Activated CD4-positive, alpha-beta T cell treated with anti-CD3 and anti-CD28 coated beads, Interleukin-2, amount 50 U/mL, for 16 hours (primary cell): ENCODE measurements around the gene SLC35E3.
"Not testable (repeated sequence)": the region's sequence is repeated elsewhere in the genome, so short reads cannot be mapped to it uniquely, and the experiment has no call there.

Experiments used
- DNase-seq: peaks from one replicate; pipeline ENCODE4 v3.0.0-alpha.2; 2020

The SLC35E3 gene

DNA sequence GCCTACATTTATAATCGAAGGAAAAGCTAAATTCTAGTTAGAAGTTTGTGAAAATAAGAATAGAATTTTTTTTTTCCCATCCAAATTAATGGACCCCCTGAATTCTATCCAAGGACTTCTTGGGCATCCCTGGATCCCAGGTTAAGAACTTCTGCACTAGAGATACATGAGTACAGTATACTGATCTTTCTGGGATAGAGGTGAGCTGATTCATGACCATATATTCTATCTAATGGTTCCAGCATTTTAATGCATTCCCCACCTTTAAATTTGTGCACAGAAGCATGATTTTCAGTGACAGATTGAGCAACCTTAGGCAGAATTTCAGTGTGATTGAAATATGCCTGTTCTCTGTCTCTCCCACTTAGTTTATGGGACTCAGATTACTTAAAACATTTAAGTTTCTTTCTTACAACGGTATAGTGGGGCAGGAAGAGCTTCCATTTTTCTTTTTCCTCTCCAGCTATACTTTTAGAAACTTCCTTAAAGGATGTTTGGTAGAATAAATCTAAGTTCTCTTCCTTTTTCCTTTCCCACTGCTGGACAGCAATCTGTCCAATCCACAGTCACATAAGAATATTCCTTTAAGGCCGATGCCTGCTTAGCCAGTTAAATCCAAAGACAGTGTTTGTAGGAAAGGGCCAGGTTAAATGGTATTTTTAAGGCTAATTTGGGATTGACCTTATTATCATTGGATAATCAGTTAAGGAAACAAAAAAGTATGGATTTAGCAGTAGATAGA is 68.7 kb downstream of the SLC35E3 start:
- no peak for DNase-seq

DNA sequence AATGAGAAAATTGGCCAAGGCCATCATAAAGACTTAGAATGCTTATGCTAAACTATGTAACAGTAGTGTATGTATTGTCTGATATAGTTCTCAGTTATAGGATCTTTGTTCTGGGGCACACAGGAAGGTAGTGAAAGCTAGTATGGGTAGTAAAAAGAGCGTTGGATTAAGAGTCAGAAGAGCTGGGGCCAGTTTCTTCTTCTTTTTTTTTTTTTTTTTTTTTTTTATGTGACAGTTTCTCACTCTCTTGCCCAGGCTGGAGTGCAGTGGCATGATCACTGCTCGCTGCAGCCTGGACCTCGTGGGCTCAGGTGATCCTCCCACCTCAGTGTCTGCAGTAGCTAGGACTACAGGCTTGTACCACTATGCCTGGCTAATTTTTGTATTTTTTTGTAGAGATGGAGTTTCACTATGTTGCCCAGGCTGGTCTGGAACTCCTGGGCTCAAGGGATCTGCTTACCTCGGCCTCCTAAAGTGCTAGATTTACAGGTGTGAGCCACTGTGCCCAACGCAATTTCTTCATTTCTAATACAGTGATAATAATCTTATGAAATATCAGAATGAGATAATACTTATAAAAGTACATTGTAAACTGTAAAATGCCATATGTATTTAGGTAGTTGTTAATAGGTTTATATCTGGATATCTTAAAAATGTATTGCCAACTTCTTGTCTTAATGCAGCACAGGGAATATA is 69.4 kb downstream of the SLC35E3 start:
- DNase-seq, result no peak

DNA sequence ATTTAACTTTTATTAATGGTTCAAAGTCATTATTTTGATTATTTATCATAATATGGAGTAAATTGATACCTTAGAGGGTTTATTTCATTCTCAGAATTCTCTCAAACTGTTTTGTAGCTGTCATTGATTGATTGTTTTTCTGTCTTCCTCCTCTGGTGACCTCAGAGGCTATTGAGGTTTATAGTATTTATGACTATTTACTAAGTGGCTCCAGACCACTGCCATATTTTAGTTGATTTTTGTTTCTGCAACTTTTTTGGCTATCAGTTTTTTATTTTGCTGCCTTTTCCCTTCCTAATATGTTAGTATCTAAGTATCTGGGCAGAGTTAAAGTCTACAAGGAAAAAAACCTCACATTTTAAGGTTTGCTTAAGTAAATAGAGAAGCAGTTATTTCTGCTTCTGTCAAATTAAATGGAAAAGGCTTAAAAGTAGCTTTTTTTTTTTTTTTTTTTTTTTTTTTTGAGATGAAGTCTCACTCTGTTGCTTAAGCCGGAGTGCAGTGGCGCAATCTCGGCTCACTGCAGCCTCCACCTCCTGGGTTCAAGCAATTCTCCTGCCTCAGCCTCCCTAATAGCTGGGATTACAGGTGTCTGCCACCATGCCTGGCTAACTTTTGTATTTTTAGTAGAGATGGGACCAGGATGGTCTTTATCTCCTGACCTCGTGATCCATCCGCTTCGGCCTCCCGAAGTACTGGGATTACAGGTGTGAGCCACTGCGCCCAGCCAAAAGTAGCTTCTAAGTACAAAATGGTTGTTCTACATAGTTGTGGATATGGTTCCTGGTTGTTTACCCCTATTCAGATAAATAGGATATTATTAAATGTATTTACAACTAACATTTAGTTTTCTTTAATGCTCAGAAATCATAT is 70.2 kb downstream of the SLC35E3 start:
- no peak for DNase-seq

DNA sequence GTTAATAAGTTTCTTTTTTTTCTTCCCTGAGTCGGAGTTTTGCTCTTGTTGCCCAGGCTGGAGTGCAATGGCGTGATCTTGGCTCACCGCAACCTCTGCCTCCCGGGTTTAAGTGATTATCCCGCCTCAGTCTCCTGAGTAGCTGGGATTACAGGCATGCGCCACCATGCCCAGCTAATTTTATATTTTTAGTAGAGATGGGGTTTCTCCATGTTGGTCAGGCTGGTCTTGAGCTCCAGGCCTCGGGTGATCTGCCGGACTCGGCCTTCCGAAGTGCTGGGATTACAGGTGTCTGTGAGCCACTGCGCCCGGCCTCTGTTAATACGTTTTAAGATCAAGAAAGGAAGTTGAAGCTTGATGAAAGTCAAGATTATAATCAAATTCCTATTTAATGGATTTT is 73.5 kb downstream of the SLC35E3 start:
- not testable (repeated sequence) for DNase-seq

DNA sequence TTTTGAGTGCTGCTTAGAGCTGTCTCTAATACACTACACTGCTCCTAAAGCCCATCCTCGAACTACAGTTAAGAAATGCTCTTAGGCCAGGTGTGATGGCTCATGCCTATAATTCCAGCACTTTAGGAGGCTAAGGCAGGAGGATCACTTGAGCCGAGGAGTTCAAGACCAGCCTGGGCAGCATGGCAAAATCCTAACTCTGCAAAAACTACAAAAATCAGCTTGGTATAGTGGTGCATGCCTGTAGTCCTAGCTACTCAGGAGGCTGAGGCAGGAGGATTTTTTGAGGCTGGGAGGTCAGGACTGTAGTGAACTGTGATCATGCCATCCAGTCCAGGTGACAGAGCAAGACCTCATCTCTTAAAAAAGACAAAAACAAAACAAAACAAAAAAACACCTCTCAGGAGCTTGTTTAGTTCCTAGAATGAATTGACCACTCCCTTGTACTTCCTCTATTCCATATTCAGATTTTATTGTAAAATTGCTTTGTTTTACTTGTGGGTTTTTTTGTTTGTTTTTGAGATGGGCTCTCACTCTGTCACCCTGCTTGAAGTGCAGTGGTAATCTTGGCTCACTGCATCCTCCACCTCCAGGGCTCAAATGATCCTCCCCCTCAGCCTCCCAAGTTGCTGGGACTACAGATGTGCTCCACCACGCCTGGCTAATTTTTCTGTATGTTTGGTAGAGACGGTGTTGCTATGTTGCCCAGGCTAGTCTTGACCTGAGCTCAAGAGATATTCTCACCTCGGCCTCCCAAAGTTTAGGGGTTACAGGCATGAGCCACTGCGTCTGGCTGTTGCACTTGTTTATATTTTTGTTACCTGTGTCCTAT is 75.6 kb downstream of the SLC35E3 start:
- no peak for DNase-seq

DNA sequence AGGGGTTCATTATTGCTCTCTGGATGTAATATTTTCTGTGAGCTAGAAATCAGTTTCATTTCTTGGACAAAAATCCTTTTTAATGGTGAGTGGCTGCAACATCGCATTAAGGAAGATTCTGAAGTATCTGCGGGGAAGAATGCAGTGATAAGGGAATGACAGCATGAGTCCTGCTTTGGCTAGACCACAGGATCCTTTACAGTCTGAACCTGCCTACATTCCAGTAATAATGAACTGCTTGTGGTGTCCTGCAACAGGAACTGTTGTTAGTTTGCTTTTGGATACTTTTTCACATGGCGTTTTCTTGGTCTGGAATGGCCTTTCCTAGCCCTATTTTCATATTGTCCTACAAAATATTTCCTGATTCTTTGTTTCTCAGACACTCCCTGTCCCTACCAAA is 77.7 kb downstream of the SLC35E3 start:
- no peak for DNase-seq

DNA sequence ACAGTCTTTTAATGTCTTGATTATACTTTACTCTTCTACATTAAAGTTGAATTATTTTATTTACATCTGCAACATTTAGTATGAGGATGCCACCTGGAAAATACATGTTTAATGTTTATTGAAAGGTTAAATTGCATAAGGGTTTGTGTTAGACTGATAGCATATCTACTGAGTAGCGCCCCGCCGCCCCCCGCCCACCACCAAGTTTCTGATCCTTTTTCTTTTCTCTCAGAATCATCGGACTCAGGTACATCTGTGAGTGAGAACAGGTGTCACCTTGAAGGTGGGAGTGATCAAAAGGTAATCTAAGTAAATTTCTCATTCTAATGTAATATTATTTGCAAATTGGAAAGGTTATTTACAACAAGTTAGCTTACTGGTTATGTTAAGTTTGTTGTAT is 78.2 kb downstream of the SLC35E3 start:
- no peak for DNase-seq

DNA sequence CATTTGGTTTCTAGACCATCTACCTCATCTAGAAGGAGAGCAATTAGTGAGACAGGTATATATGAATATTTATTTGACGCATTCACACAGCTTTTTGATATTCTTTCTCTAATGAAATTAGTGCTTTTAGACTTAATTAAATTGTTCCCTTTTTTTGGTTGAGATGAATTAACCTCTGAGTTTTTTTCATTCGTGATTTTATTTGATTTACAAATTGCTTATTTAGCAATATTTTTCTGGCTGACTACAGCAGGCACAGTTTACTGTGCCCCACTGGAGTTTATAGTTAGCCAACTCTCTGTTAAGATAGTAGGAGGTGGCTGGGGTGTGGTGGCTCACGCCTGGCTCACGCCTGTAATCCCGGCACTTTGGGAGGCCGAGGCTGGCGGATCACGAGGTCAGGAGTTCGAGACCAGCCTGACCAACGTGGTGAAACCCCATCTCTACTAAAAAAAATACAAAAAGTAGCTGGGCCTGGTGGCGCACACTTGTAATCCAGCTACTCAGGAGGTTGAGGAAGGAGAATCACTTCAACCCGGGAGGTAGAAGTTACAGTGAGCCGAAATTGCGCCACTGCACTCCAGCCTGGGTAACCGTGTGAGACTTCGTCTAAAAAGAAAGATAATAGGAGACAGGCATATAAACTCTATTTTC is 78.7 kb downstream of the SLC35E3 start:
- DNase-seq, result no peak

DNA sequence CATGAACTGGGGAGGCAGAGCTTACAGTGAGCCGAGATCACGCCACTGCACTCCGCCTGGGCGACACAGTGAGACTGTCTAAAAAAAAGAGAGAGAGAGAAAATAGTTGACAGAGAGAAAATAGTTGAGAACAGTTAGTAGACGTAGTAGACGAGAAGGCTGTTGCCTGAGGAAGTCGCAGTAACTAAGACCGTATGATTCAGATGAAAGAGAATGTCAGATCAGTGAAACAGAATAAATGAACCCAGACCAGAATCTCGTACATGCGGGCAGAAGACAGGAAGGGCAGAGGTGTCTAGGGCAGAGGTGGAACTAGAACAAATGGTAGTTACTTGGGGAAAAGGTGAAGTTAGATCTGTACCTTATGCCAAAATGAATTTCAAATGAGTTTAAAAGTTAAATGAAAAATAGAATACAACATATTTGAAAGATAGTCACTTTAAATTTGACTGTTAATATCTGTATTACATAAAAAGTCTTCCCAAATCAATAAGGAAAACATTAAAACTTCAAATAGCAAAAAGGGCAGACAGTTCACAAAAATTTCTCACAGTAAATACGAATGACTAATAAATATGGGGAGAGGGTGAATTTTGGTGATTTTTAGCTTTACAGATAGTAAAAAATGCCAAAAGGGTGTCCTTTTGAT is 79.7 kb downstream of the SLC35E3 start:
- no peak for DNase-seq

DNA sequence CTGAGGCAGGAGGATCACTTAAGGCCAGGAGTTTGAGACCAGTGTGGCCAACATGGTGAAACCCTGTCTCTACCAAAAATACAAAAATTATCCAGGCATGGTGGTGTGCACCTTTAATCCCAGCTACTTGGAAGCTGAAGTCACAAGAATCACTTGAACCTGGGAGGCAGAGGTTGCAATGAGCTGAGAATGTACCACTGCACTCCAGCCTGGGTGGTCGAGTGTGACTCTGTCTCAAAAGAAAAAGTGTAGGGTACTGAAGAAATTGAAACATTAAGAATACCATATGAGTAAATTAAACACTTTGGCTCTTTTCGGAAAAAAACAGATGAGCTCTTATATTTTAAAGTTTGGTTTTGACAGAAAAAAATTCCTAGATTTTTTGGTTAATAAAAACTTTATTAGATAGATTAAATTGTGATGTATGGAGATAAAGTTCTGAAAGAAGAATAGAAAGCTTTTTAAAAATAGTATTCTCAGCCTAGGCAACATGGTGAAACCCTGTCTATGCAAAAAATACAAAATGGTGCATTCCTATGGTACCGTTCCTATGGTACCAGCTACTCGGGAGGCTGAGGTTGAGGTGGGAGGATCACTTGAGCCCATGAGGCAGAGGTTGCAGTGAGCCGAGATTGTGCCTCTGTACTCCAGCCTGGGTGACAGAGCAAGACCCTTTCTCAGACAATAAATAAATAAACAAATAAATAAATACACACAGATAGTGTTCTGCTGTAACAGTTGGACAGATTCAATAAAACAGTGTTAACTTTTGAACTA is 82.1 kb downstream of the SLC35E3 start:
- no peak for DNase-seq

DNA sequence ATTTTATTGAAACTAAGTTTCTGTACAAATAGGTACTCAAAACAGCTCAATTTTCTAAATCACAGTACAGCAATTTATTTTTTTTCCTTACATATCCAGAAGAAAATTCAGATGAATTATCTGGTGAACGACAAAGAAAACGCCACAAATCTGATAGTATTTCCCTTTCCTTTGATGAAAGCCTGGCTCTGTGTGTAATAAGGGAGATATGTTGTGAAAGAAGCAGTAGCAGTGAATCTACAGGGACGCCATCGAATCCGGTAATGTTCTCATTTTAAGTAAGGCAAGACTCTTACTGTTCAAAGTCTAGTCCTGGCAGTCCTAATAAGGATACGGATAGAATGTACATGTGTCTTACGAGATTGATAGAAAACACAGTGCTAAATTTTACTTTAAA is 82.7 kb downstream of the SLC35E3 start:
- no peak for DNase-seq
